ENCODE data around the gene PRAMEF12.
"Not testable (repeated sequence)": the region's sequence is repeated elsewhere in the genome, so short reads cannot be mapped to it uniquely, and the experiment has no call there.

The PRAMEF12 gene

DNA sequence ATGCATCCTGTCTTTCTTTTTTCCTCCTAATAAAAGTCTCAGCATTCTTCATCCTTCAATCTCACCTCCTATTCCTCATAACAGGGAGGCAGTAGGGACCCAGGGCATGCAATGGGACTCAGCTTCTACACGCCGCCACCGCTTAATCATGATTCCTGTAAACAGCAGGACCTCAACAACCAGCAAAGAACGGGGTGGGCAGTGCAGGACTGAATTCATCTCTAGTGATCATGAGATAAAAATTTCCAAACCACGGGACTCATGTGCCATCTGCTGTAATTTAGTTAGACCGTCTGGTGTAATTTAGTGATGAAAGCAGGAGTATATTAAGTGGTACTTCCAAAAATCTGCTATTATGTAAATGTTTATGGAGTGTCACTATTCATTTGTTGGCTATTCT lies 5.4 kb downstream of the PRAMEF12 start:
- Histone ChIP-seq H3K4me2 (ENCODE audit: low read depth, low read length, poor library complexity, severe bottlenecking) (no peak overlapping the region), H3K9me2 (replicated peaks; ENCODE audit: insufficient read depth, low read length) (no peaks in the 10 kb centered on the region), H3K79me2 (ENCODE audit: insufficient read depth, low read length) (no peaks in the 10 kb centered on the region), H3K9ac (ENCODE audit: low read length) (no peak overlapping the region), H4K20me1 (ENCODE audit: low read depth, low read length) (no peaks in the 10 kb centered on the region), H3K27ac (ENCODE audit: low read depth, low read length) (no peak overlapping the region), H3K27me3 (ENCODE audit: low read length) (no peaks in the 10 kb centered on the region), H3K36me3 (ENCODE audit: low read length) (no peaks in the 10 kb centered on the region), H2AFZ (ENCODE audit: low read depth, low read length, severe bottlenecking) (no peak overlapping the region), H3K4me3 (ENCODE audit: insufficient read depth, low read length, poor library complexity, severe bottlenecking) (no peak overlapping the region), H3K9me3 (ENCODE audit: insufficient read depth, low read length) (no peaks in the 10 kb centered on the region), H3F3A (ENCODE audit: insufficient read depth) (no peaks in the 10 kb centered on the region)
- TF ChIP-seq, protein P1, sequence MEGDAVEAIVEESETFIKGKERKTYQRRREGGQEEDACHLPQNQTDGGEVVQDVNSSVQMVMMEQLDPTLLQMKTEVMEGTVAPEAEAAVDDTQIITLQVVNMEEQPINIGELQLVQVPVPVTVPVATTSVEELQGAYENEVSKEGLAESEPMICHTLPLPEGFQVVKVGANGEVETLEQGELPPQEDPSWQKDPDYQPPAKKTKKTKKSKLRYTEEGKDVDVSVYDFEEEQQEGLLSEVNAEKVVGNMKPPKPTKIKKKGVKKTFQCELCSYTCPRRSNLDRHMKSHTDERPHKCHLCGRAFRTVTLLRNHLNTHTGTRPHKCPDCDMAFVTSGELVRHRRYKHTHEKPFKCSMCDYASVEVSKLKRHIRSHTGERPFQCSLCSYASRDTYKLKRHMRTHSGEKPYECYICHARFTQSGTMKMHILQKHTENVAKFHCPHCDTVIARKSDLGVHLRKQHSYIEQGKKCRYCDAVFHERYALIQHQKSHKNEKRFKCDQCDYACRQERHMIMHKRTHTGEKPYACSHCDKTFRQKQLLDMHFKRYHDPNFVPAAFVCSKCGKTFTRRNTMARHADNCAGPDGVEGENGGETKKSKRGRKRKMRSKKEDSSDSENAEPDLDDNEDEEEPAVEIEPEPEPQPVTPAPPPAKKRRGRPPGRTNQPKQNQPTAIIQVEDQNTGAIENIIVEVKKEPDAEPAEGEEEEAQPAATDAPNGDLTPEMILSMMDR (IDR thresholded peaks at IDR 0.05; ENCODE audit: insufficient read depth, low read length, poor library complexity, severe bottlenecking) = no peak
- TF ChIP-seq EZH2phosphoT487 (conservative IDR thresholded peaks at IDR 0.05; ENCODE audit: low read length) = no peak

DNA sequence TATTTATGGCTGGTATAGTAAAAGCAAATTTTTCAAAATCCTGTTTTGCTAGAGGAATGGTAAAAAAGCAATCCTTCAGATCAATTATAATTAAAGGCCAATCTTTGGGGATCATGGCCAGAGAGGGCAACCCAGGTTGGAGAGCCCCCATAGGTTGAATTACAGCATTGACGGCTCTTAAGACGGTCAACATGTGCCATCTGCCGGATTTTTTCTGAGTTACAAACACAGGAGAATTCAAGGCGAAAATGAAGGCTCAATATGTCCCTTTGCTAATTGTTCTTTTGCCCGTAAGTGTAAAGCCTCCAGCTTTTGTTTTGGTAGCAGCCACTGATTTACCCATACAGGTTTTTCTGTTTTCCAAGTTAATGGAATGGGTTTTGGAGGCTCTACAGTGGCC lies 8.0 kb downstream of the PRAMEF12 start:
- not testable (repeated sequence) for H3K79me2 ChIP-seq (ENCODE audit: insufficient read depth, low read length); H3K9ac ChIP-seq (ENCODE audit: low read length); H3K4me2 ChIP-seq (ENCODE audit: low read depth, low read length, poor library complexity, severe bottlenecking); H2AFZ ChIP-seq (ENCODE audit: low read depth, low read length, severe bottlenecking); H3K9me3 ChIP-seq (ENCODE audit: insufficient read depth, low read length); H3K9me2 ChIP-seq (replicated peaks; ENCODE audit: insufficient read depth, low read length); H4K20me1 ChIP-seq (ENCODE audit: low read depth, low read length); H3K27me3 ChIP-seq (ENCODE audit: low read length); H3K4me3 ChIP-seq (ENCODE audit: insufficient read depth, low read length, poor library complexity, severe bottlenecking); H3K27ac ChIP-seq (ENCODE audit: low read depth, low read length); H3K36me3 ChIP-seq (ENCODE audit: low read length); H3F3A ChIP-seq (ENCODE audit: insufficient read depth)

DNA sequence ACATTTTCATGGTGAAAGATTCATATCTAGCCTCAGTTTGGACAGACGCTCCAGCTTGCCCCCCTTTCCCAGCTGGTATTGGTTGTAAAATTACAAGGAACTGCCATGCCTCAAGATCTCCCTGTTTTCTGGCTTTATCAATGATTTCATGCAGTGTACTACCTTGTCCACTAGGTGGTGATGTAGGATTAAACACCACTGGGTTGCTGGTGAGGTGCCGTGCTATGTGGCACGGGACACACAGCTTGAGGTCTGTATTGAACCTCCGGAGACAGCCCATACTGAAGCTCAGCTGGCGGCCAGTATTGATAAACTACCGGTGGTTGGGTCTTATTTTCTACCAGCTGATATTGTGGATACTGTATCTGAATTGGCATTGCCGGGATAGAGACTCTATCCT lies 10.2 kb downstream of the PRAMEF12 start:
- not testable (repeated sequence) for H3K4me3 ChIP-seq (ENCODE audit: insufficient read depth, low read length, poor library complexity, severe bottlenecking); H3K36me3 ChIP-seq (ENCODE audit: low read length); H4K20me1 ChIP-seq (ENCODE audit: low read depth, low read length); H3K79me2 ChIP-seq (ENCODE audit: insufficient read depth, low read length); H3K27ac ChIP-seq (ENCODE audit: low read depth, low read length); H3K9me3 ChIP-seq (ENCODE audit: insufficient read depth, low read length); H3K9ac ChIP-seq (ENCODE audit: low read length); H2AFZ ChIP-seq (ENCODE audit: low read depth, low read length, severe bottlenecking); H3K27me3 ChIP-seq (ENCODE audit: low read length); H3K4me2 ChIP-seq (ENCODE audit: low read depth, low read length, poor library complexity, severe bottlenecking); H3F3A ChIP-seq (ENCODE audit: insufficient read depth); H3K9me2 ChIP-seq (replicated peaks; ENCODE audit: insufficient read depth, low read length)

DNA sequence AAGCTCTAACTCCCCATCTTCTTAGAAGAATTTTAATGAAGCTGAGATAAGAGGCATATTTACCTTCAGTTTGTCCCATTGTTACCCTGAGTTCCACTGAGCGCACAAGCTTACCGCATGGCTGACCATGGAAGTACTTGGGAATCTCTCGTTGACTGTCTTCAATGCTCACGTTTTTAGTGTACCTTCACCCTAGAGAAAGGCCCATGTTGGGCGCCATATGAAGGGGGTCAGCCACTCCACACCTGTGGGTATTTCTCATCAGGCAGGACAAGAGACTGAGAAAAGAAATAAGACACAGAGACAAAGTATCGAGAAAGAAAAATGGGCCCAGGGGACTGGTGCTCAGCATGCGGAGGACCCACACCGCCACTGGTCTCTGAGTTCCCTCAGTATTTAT lies 11.2 kb downstream of the PRAMEF12 start:
- H3K79me2 ChIP-seq (ENCODE audit: insufficient read depth, low read length); H3F3A ChIP-seq (ENCODE audit: insufficient read depth); H2AFZ ChIP-seq (ENCODE audit: low read depth, low read length, severe bottlenecking); H3K9me2 ChIP-seq (replicated peaks; ENCODE audit: insufficient read depth, low read length); H3K36me3 ChIP-seq (ENCODE audit: low read length); H3K27ac ChIP-seq (ENCODE audit: low read depth, low read length); H4K20me1 ChIP-seq (ENCODE audit: low read depth, low read length); H3K4me2 ChIP-seq (ENCODE audit: low read depth, low read length, poor library complexity, severe bottlenecking); H3K27me3 ChIP-seq (ENCODE audit: low read length); H3K9me3 ChIP-seq (ENCODE audit: insufficient read depth, low read length); H3K9ac ChIP-seq (ENCODE audit: low read length); H3K4me3 ChIP-seq (ENCODE audit: insufficient read depth, low read length, poor library complexity, severe bottlenecking): not testable (repeated sequence)

DNA sequence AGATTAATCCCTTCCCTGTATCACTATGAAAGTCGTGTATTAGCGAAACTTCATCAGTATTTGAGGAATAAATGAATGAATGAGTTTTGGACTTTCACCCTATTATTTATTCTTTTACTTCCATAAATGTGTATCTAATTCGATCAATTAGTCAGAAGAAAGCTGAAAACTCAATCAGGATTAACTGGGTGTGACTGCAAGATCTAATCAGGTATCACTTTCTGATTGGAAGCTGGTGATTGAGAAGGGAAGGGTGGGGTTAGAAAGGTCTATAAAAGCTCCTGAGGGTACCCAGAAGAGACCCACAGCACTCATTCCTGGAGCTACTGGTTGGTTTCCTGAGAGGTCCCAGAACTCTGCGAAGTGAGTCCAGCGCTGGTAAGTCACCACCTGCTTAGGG lies 17.6 kb downstream of the PRAMEF12 start, which contains the start of gene PRAMEF1:
Gene PRAMEF1 (plus strand): TSS at position 301 of the 400 bp plus-strand sequence. CDS start 1,831 bp downstream, outside the sequence.
- not testable (repeated sequence) for H2AFZ ChIP-seq (ENCODE audit: low read depth, low read length, severe bottlenecking); H3K4me3 ChIP-seq (ENCODE audit: insufficient read depth, low read length, poor library complexity, severe bottlenecking); H3K4me2 ChIP-seq (ENCODE audit: low read depth, low read length, poor library complexity, severe bottlenecking); H3K9me2 ChIP-seq (replicated peaks; ENCODE audit: insufficient read depth, low read length); H3K9ac ChIP-seq (ENCODE audit: low read length); H3K36me3 ChIP-seq (ENCODE audit: low read length); H4K20me1 ChIP-seq (ENCODE audit: low read depth, low read length); H3K79me2 ChIP-seq (ENCODE audit: insufficient read depth, low read length); H3K27ac ChIP-seq (ENCODE audit: low read depth, low read length); H3K9me3 ChIP-seq (ENCODE audit: insufficient read depth, low read length); H3K27me3 ChIP-seq (ENCODE audit: low read length); H3F3A ChIP-seq (ENCODE audit: insufficient read depth)

All from SU-DHL-6 (cell line).